DND-41 (cell line): Measurements from ENCODE around the gene POLR2F.

Source experiments
- ATAC-seq: fragments of 200-7000 bp; cut with Tn5 transposase; 3 replicates; pipeline ENCODE4 v1.9.1; 2021; ENCODE audit warnings: low read depth; ENCODE audit not compliant: insufficient read depth
- DNase-seq: peaks from one replicate; pipeline ENCODE4 v3.0.0-alpha.2; 2020
- H2AFZ ChIP-seq: 2 replicates; pipeline ENCODE4 v1.6.0; 2012; ENCODE audit warnings: low read depth, low read length
- H3K27ac ChIP-seq: 2 replicates; pipeline ENCODE4 v1.5.1; 2012; ENCODE audit warnings: low read length, inconsistent platforms
- H3K27me3 ChIP-seq: fragments of 200-600 bp; sonication (generic); 2 replicates; pipeline ENCODE4 v1.6.0; 2012; ENCODE audit warnings: low read length, mild to moderate bottlenecking, inconsistent platforms; ENCODE audit not compliant: insufficient read depth, poor library complexity
- H3K36me3 ChIP-seq: 2 replicates; pipeline ENCODE4 v1.5.1; 2012; ENCODE audit warnings: low read length, inconsistent platforms; ENCODE audit not compliant: insufficient read depth
- H3K4me1 ChIP-seq: 2 replicates; pipeline ENCODE4 v1.5.1; 2012; ENCODE audit warnings: mild to moderate bottlenecking, low read length; ENCODE audit not compliant: insufficient read depth
- H3K4me2 ChIP-seq: 2 replicates; pipeline ENCODE4 v1.6.0; 2012; ENCODE audit warnings: mild to moderate bottlenecking, moderate library complexity, low read length, inconsistent platforms; ENCODE audit not compliant: insufficient read depth
- H3K4me3 ChIP-seq, 2 experiments: fragments of 200-600 bp in 1 of 2; shearing (Covaris generic) in 1 of 2; 2 replicates each; pipeline ENCODE4 v1.5.1; 2012 to 2016; ENCODE audit warnings: inconsistent platforms in 2 of 2, low read length in 2 of 2, mild to moderate bottlenecking in 2 of 2, low read depth in 1 of 2, moderate library complexity in 1 of 2
- H3K79me2 ChIP-seq: 2 replicates; pipeline ENCODE4 v1.6.0; 2012; ENCODE audit warnings: low read length, inconsistent platforms; ENCODE audit not compliant: insufficient read depth
- H3K9ac ChIP-seq: 2 replicates; pipeline ENCODE4 v1.6.0; 2012; ENCODE audit warnings: low read depth, mild to moderate bottlenecking, inconsistent platforms, low read length, moderate library complexity
- H3K9me3 ChIP-seq: 2 replicates; pipeline ENCODE4 v1.5.1; 2012; ENCODE audit warnings: low read length, moderate library complexity, mild to moderate bottlenecking, inconsistent platforms; ENCODE audit not compliant: insufficient read depth, severe bottlenecking
- H4K20me1 ChIP-seq: 2 replicates; pipeline ENCODE4 v1.6.0; 2012; ENCODE audit warnings: low read length; ENCODE audit not compliant: insufficient read depth
- EZH2 ChIP-seq: IDR thresholded peaks from 3 replicates; pipeline ENCODE4 v1.6.1; 2012; ENCODE audit warnings: borderline replicate concordance, low read depth, mild to moderate bottlenecking, moderate library complexity, low read length, inconsistent platforms; ENCODE audit not compliant: severe bottlenecking
- TF ChIP-seq, protein P1 (sequence below): IDR thresholded peaks from 2 replicates; pipeline ENCODE4 v1.5.1; 2012; ENCODE audit warnings: borderline replicate concordance, low read length, moderate library complexity, mild to moderate bottlenecking; ENCODE audit not compliant: poor library complexity, severe bottlenecking; ENCODE audit errors: extremely low read depth

Gene POLR2F

DNA sequence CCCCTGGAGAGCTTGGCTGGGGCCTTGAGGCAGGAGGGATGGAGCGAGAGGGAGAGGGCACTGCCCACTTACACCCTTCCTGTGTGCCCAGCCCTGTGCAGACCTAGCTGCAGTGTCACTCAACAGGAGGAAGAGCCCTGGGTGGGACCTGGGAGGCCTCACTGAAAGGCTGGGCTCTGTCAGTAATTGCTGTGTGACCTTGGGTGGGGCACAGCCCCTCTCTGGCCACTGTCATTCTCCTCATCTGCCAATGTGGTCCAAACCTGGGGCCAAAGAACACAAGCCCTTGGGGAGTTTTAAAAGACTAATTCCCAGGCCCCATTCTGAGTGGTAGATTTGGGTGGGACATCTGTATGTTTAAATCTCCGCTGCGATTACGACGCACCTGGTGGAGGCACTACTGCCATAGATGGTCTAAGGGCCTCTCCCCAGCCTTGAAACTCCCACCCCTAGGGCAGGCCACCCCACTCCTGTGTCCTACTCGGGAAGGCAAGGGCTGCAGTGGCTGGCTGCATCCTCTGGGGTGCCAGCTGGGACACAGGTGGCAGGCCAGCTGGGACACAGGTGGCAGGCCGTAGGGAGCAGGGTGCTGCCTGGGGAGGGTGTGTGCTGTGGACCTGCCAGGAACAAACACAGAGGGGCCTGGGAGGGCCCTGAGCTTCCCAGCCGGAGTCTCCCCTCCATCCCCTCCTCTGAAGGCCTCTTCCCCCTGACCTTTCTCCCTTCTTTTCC lies 43.2 kb downstream of the POLR2F start:
- TF ChIP-seq EZH2: no peak
- TF ChIP-seq, protein P1, sequence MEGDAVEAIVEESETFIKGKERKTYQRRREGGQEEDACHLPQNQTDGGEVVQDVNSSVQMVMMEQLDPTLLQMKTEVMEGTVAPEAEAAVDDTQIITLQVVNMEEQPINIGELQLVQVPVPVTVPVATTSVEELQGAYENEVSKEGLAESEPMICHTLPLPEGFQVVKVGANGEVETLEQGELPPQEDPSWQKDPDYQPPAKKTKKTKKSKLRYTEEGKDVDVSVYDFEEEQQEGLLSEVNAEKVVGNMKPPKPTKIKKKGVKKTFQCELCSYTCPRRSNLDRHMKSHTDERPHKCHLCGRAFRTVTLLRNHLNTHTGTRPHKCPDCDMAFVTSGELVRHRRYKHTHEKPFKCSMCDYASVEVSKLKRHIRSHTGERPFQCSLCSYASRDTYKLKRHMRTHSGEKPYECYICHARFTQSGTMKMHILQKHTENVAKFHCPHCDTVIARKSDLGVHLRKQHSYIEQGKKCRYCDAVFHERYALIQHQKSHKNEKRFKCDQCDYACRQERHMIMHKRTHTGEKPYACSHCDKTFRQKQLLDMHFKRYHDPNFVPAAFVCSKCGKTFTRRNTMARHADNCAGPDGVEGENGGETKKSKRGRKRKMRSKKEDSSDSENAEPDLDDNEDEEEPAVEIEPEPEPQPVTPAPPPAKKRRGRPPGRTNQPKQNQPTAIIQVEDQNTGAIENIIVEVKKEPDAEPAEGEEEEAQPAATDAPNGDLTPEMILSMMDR: no peak

DNA sequence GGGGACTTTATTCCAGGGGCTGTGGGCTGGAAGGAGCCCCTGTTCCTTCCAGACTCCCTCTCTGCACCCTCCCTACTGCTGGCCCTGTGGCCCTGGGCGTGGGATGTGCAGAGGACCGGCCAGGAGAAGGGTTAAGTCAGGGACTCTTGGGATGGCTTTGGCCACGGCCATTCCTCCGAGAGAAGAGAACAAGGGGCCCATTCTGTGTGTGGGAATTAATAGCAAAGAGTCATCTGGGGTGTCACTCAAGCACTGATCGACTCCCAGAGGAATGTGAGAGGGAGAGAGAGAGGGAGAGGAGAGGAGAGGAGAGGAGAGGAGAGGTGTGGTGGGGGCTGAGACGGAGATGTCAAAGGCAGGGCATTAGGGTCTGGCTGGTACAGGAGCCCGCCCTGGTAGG lies 45.0 kb downstream of the POLR2F start:
- TF ChIP-seq, protein P1: no peak
- TF ChIP-seq EZH2: no peak
- H3K4me3 ChIP-seq: no peak overlapping the region
- H2AFZ ChIP-seq: no peak overlapping the region
- H4K20me1 ChIP-seq: no peaks in the 10 kb centered on the region
- ATAC-seq (no peak), DNase-seq (no peak)
- H3K36me3 ChIP-seq: no peaks in the 10 kb centered on the region
- H3K4me2 ChIP-seq: no peak overlapping the region
- H3K9me3 ChIP-seq: no peaks in the 10 kb centered on the region
- H3K27ac ChIP-seq: no peak overlapping the region
- no peak overlapping the region for H3K9ac ChIP-seq
- H3K79me2 ChIP-seq: no peaks in the 10 kb centered on the region
- peaks cover 9% of the 10 kb centered on the region for H3K4me1 ChIP-seq
- no peaks in the 10 kb centered on the region for H3K27me3 ChIP-seq

More for the DNA sequence above, 43.2 kb downstream of the POLR2F start:
- ATAC-seq: peak; percentile 32; the same call in 2 of the 3 replicates
- Histone ChIP-seq H3K27me3 (no peaks in the 10 kb centered on the region), H3K4me2 (no peak overlapping the region), H3K4me1 (peaks cover 9% of the 10 kb centered on the region), H3K4me3 (no peak overlapping the region), H3K79me2 (no peaks in the 10 kb centered on the region), H3K36me3 (no peaks in the 10 kb centered on the region), H3K27ac (no peak overlapping the region), H2AFZ (no peak overlapping the region), H4K20me1 (no peaks in the 10 kb centered on the region), H3K9ac (no peak overlapping the region), H3K9me3 (no peaks in the 10 kb centered on the region)
- no peak for DNase-seq

DNA sequence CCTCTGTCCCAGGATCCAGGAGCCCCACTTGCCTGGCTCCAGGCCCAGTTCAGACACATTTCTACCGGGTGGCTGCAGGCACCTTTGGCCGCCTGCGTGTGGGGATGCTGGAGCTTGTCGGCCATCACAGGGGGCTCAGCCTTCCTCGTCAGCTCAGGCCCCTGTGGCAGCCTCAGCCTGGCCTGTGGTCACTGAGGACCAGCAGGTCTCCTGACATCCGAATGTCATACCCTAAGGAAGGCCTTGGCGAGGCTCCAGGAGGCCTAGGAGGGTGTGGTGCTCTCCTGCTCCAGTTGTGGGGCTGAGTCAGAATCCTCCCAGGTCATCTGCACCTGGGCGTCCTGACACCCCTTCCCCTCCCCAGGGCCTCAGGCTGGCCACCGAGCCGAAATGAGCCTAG lies 45.7 kb downstream of the POLR2F start:
- H3K36me3 ChIP-seq: no peaks in the 10 kb centered on the region
- H2AFZ ChIP-seq: no peak overlapping the region
- TF ChIP-seq, protein P1: no peak
- no peak for TF ChIP-seq EZH2
- H3K27me3 ChIP-seq: no peaks in the 10 kb centered on the region
- H3K27ac ChIP-seq: no peak overlapping the region
- H3K79me2 ChIP-seq: no peaks in the 10 kb centered on the region
- H4K20me1 ChIP-seq: no peaks in the 10 kb centered on the region
- no peaks in the 10 kb centered on the region for H3K9me3 ChIP-seq
- H3K9ac ChIP-seq: no peak overlapping the region
- H3K4me3 ChIP-seq: no peak overlapping the region
- no peak for ATAC-seq
- DNase-seq: no peak
- no peak overlapping the region for H3K4me2 ChIP-seq
- peaks cover 9% of the 10 kb centered on the region for H3K4me1 ChIP-seq
